Measurements from ENCODE around the gene HSDL2. TPM values are rescaled to one million over a fixed set of nuclear protein-coding genes. Genes with fewer than 3 reads are reported as not detected.
A peak's percentile ranks its signal among the peaks of the same experiment; 100 is the strongest.

The HSDL2 gene
- total and polyA plus RNA-seq, 2 experiments from 2014 or later, result 43.8 to 46.4 TPM

- Histone ChIP-seq H3K4me1 (ENCODE audit: low read depth) (no peaks in the 10 kb centered on the region), H3K4me3 (no peak overlapping the region), H3K36me3 (peaks cover 7% of the 10 kb centered on the region), H3K27me3 (no peaks in the 10 kb centered on the region), H3K9me3 (ENCODE audit: low read depth) (no peaks in the 10 kb centered on the region), H3K27ac (no peak overlapping the region)
- no peak for TF ChIP-seq CTCF (IDR thresholded peaks at IDR 0.05; ENCODE audit: low read depth, low read length)
- DNase-seq (ENCODE audit: low read depth in 1 of 2, low spot score in 1 of 2), result peak in 1 of 2 donors; percentile 2
Measured at GRCh38 chr9:112421771-112422222, 41.9 kb downstream of the HSDL2 start.

- H3K9me3 ChIP-seq (ENCODE audit: low read depth), result no peaks in the 10 kb centered on the region
- no peak overlapping the region for H3K27ac ChIP-seq
- no peak overlapping the region for H3K4me3 ChIP-seq
- peaks cover 7% of the 10 kb centered on the region for H3K36me3 ChIP-seq
- no peak for TF ChIP-seq CTCF (IDR thresholded peaks at IDR 0.05; ENCODE audit: low read depth, low read length)
- H3K27me3 ChIP-seq, result no peaks in the 10 kb centered on the region
- no peaks in the 10 kb centered on the region for H3K4me1 ChIP-seq (ENCODE audit: low read depth)
- DNase-seq (ENCODE audit: low read depth in 1 of 2, low spot score in 1 of 2), result no peak
Measured at GRCh38 chr9:112422417-112423148, 42.7 kb downstream of the HSDL2 start.

GRCh38 chr9:112430006-112430522, 50.2 kb downstream of the HSDL2 start:
- no peaks in the 10 kb centered on the region for H3K9me3 ChIP-seq (ENCODE audit: low read depth)
- DNase-seq (ENCODE audit: low read depth in 1 of 2, low spot score in 1 of 2), result peak in 1 of 2 donors; percentile 1
- no peak overlapping the region for H3K4me3 ChIP-seq
- H3K36me3 ChIP-seq, result no peaks in the 10 kb centered on the region
- no peaks in the 10 kb centered on the region for H3K4me1 ChIP-seq (ENCODE audit: low read depth)
- no peaks in the 10 kb centered on the region for H3K27me3 ChIP-seq
- no peak overlapping the region for H3K27ac ChIP-seq
- no peak for TF ChIP-seq CTCF (IDR thresholded peaks at IDR 0.05; ENCODE audit: low read depth, low read length)

GRCh38 chr9:112433499-112434392, 53.8 kb downstream of the HSDL2 start:
- no peak overlapping the region for H3K4me3 ChIP-seq
- H3K27me3 ChIP-seq, result no peaks in the 10 kb centered on the region
- H3K27ac ChIP-seq, result no peak overlapping the region
- H3K9me3 ChIP-seq (ENCODE audit: low read depth), result no peaks in the 10 kb centered on the region
- no peaks in the 10 kb centered on the region for H3K4me1 ChIP-seq (ENCODE audit: low read depth)
- TF ChIP-seq CTCF (IDR thresholded peaks at IDR 0.05; ENCODE audit: low read depth, low read length), result no peak
- no peaks in the 10 kb centered on the region for H3K36me3 ChIP-seq
- DNase-seq (ENCODE audit: low read depth in 1 of 2, low spot score in 1 of 2), result no peak

GRCh38 chr9:112434487-112434886, 54.6 kb downstream of the HSDL2 start:
- DNase-seq (ENCODE audit: low read depth in 1 of 2, low spot score in 1 of 2), result no peak
- H3K9me3 ChIP-seq (ENCODE audit: low read depth), result no peaks in the 10 kb centered on the region
- H3K4me3 ChIP-seq, result no peak overlapping the region
- H3K4me1 ChIP-seq (ENCODE audit: low read depth), result no peaks in the 10 kb centered on the region
- peaks cover 1% of the 10 kb centered on the region for H3K36me3 ChIP-seq
- no peaks in the 10 kb centered on the region for H3K27me3 ChIP-seq
- TF ChIP-seq CTCF (IDR thresholded peaks at IDR 0.05; ENCODE audit: low read depth, low read length), result no peak
- H3K27ac ChIP-seq, result no peak overlapping the region
